Nephron progenitor cell (in vitro differentiated cells): ENCODE data around the gene ARID5B.

Experiments
- DNase-seq: peaks from one replicate; pipeline ENCODE4 v3.0.0; 2021
- H3K27ac Mint-ChIP-seq: 2 replicates; pipeline ENCODE4 v1.8.0; 2021; ENCODE audit warnings: mild to moderate bottlenecking, moderate library complexity, mixed read lengths
- H3K27me3 Mint-ChIP-seq: 2 replicates; pipeline ENCODE4 v1.8.0; 2021; ENCODE audit warnings: mild to moderate bottlenecking, low read depth, mixed read lengths; ENCODE audit not compliant: poor library complexity
- H3K36me3 Mint-ChIP-seq: 2 replicates; pipeline ENCODE4 v1.8.0; 2021; ENCODE audit warnings: low read depth, mixed read lengths
- H3K4me1 Mint-ChIP-seq: 2 replicates; pipeline ENCODE4 v1.8.0; 2021; ENCODE audit warnings: mixed read lengths
- H3K4me3 Mint-ChIP-seq: 2 replicates; pipeline ENCODE4 v1.8.0; 2021; ENCODE audit warnings: mild to moderate bottlenecking, moderate library complexity, mixed read lengths
- H3K9me3 Mint-ChIP-seq: 2 replicates; pipeline ENCODE4 v1.8.0; 2021; ENCODE audit warnings: mild to moderate bottlenecking, moderate library complexity, mixed read lengths
- CTCF ChIP-seq: fragments of 200-600 bp; sonication (generic); IDR thresholded peaks from 2 replicates; pipeline ENCODE4 v1.5.0; 2021; ENCODE audit warnings: antibody characterized with exemption

Gene ARID5B

GRCh38 chr10:61939902-61940301 lies 38.4 kb downstream of the ARID5B start:
- Mint-ChIP-seq H3K27ac (no peak overlapping the region), H3K4me1 (peaks cover 5% of the 10 kb centered on the region), H3K36me3 (peaks cover 49% of the 10 kb centered on the region), H3K4me3 (no peak overlapping the region), H3K9me3 (no peaks in the 10 kb centered on the region), H3K27me3 (no peaks in the 10 kb centered on the region)
- no peak for DNase-seq
- no peak for TF ChIP-seq CTCF

GRCh38 chr10:61941202-61941681 lies 39.7 kb downstream of the ARID5B start:
- Mint-ChIP-seq H3K9me3 (no peaks in the 10 kb centered on the region), H3K27me3 (no peaks in the 10 kb centered on the region), H3K36me3 (peaks cover 45% of the 10 kb centered on the region), H3K4me1 (peaks cover 5% of the 10 kb centered on the region), H3K27ac (peak overlapping the region; percentile 2), H3K4me3 (no peak overlapping the region)
- no peak for TF ChIP-seq CTCF
- no peak for DNase-seq

GRCh38 chr10:61942604-61943461 lies 41.3 kb downstream of the ARID5B start:
- DNase-seq = no peak
- no peak for TF ChIP-seq CTCF
- H3K27me3 Mint-ChIP-seq = no peaks in the 10 kb centered on the region
- no peaks in the 10 kb centered on the region for H3K9me3 Mint-ChIP-seq
- no peak overlapping the region for H3K4me3 Mint-ChIP-seq
- no peaks in the 10 kb centered on the region for H3K4me1 Mint-ChIP-seq
- peaks cover 52% of the 10 kb centered on the region for H3K36me3 Mint-ChIP-seq
- H3K27ac Mint-ChIP-seq = no peak overlapping the region

GRCh38 chr10:61943674-61944378 lies 42.3 kb downstream of the ARID5B start:
- H3K9me3 Mint-ChIP-seq = no peaks in the 10 kb centered on the region
- H3K36me3 Mint-ChIP-seq = peaks cover 58% of the 10 kb centered on the region
- H3K4me1 Mint-ChIP-seq = no peaks in the 10 kb centered on the region
- TF ChIP-seq CTCF = no peak
- no peak overlapping the region for H3K27ac Mint-ChIP-seq
- H3K27me3 Mint-ChIP-seq = no peaks in the 10 kb centered on the region
- no peak overlapping the region for H3K4me3 Mint-ChIP-seq
- no peak for DNase-seq

- no peaks in the 10 kb centered on the region for H3K9me3 Mint-ChIP-seq
- DNase-seq = no peak
- no peak for TF ChIP-seq CTCF
- H3K27me3 Mint-ChIP-seq = no peaks in the 10 kb centered on the region
- peaks cover 61% of the 10 kb centered on the region for H3K36me3 Mint-ChIP-seq
- no peaks in the 10 kb centered on the region for H3K4me1 Mint-ChIP-seq
- H3K4me3 Mint-ChIP-seq = no peak overlapping the region
- peak overlapping the region; percentile 8 for H3K27ac Mint-ChIP-seq
Measured at GRCh38 chr10:61944410-61945147, 43.1 kb downstream of the ARID5B start.
